Stimulated activated memory B cell treated with anti-CD40 and anti-IgM and Interleukin-4, amounts not matched to agents 10 μg/mL and 1 μg/mL and 100 μg/mL, for 72 hours (primary cell): ENCODE data around the gene NWD2.

Experiments
- ATAC-seq: fragments of 150-1000 bp; cut with Tn5 transposase; 2 replicates; pipeline ENCODE4 v1.10.0; 2021
- H3K27ac Mint-ChIP-seq: one replicate; pipeline ENCODE4 v1.8.0; 2022; ENCODE audit warnings: mild to moderate bottlenecking, mixed read lengths
- H3K27me3 Mint-ChIP-seq: one replicate; pipeline ENCODE4 v1.8.0; 2022; ENCODE audit warnings: mixed read lengths
- H3K36me3 Mint-ChIP-seq: one replicate; pipeline ENCODE4 v1.8.0; 2022; ENCODE audit warnings: mixed read lengths
- H3K4me1 Mint-ChIP-seq: one replicate; pipeline ENCODE4 v1.8.0; 2022; ENCODE audit warnings: mixed read lengths
- H3K4me3 Mint-ChIP-seq: one replicate; pipeline ENCODE4 v1.8.0; 2022; ENCODE audit warnings: mild to moderate bottlenecking, moderate library complexity, mixed read lengths
- H3K9me3 Mint-ChIP-seq: one replicate; pipeline ENCODE4 v1.8.0; 2022; ENCODE audit warnings: mixed read lengths

NWD2 gene

GRCh38 chr4:37434469-37434868 is 189.9 kb downstream of the NWD2 start:
- no peaks in the 10 kb centered on the region for H3K4me1 Mint-ChIP-seq
- H3K9me3 Mint-ChIP-seq, result no peaks in the 10 kb centered on the region
- H3K36me3 Mint-ChIP-seq, result no peaks in the 10 kb centered on the region
- no peak overlapping the region for H3K27ac Mint-ChIP-seq
- no peak overlapping the region for H3K4me3 Mint-ChIP-seq
- no peaks in the 10 kb centered on the region for H3K27me3 Mint-ChIP-seq
- no peak for ATAC-seq

- H3K27ac Mint-ChIP-seq, result no peak overlapping the region
- H3K36me3 Mint-ChIP-seq, result no peaks in the 10 kb centered on the region
- no peaks in the 10 kb centered on the region for H3K27me3 Mint-ChIP-seq
- H3K9me3 Mint-ChIP-seq, result no peaks in the 10 kb centered on the region
- no peaks in the 10 kb centered on the region for H3K4me1 Mint-ChIP-seq
- no peak overlapping the region for H3K4me3 Mint-ChIP-seq
- ATAC-seq, result no peak
These were observed 192.0 kb downstream of the NWD2 start for GRCh38 chr4:37436546-37436945.

DNA sequence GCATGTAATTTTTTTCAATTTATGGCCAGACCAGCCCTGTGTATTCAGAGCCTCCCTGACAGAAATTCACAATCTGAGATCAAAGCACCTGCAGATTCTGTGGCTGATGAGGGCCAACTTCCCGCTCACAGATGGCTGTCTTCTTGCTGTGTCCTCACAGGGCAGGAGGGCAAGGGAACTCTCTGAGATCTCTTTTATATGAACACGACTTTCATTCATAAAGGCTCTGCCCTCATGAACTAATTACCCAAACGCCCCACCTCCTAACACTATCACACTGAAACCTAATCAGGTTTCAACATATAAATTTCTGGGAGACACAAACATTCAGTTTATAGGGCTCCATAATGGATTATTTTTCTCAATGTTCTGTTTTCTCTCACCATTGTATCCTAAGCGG is 192.6 kb downstream of the NWD2 start:
- H3K9me3 Mint-ChIP-seq, result no peaks in the 10 kb centered on the region
- H3K27ac Mint-ChIP-seq, result no peak overlapping the region
- H3K4me1 Mint-ChIP-seq, result no peaks in the 10 kb centered on the region
- no peak for ATAC-seq
- H3K36me3 Mint-ChIP-seq, result no peaks in the 10 kb centered on the region
- H3K4me3 Mint-ChIP-seq, result no peak overlapping the region
- H3K27me3 Mint-ChIP-seq, result no peaks in the 10 kb centered on the region

DNA sequence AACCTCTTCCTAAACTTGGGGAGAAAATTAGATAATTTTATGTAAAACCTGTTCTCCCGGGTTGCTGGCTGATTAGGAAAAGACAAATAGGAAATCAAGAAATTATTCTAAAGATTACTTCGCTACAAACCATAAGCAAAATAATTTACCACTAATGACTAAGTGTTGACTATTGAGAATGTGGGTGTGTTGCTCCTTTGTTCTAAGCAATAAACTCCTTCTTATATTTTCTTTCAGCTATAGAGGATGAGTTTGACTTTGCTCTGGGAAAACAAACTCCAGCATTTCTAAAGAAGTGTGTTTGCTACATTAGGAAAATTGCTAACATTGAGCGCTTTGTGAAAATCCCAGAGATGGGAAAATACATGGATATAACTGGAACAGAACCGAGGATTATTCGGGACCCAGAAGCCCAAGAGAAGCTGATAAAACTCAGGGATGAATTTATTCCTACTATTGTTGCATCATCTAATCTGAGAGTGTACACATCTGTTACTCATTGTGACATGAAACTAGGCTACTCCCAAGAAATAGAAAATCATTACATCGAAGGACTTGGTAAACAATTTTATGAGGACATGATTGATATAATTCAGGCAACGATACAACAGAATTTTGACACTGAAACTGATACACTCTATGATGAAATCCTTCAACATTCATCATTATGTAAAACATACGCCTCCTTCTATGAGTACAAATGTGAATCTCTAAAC is 194.2 kb downstream of the NWD2 start:
- Mint-ChIP-seq H3K9me3 (no peaks in the 10 kb centered on the region), H3K4me1 (no peaks in the 10 kb centered on the region), H3K27ac (no peak overlapping the region), H3K27me3 (no peaks in the 10 kb centered on the region), H3K36me3 (no peaks in the 10 kb centered on the region), H3K4me3 (no peak overlapping the region)
- no peak for ATAC-seq

- H3K9me3 Mint-ChIP-seq, result no peaks in the 10 kb centered on the region
- no peak overlapping the region for H3K4me3 Mint-ChIP-seq
- H3K4me1 Mint-ChIP-seq, result no peaks in the 10 kb centered on the region
- H3K36me3 Mint-ChIP-seq, result no peaks in the 10 kb centered on the region
- no peak overlapping the region for H3K27ac Mint-ChIP-seq
- ATAC-seq, result peak; percentile 51
- H3K27me3 Mint-ChIP-seq, result no peaks in the 10 kb centered on the region
These were observed 195.4 kb downstream of the NWD2 start for GRCh38 chr4:37439809-37440474.

DNA sequence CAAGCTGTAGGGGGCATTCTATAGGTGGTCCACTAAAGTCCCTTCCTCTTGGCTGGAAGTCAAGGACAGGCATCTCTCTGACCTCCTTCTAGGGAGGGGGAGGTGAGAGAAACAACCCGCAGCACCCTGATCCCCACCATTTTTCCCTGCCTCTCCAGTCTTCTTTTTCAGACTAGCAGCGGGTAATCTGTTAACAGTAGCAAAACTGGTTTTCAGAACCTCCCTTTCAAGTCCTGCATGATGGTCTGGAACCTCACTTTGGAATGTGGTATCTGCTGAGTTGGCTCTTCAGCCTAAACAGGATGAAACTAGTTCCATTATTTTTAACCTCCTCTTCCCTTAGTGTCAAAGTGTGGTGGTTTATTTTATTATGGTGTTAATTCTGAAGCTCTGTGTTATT is 196.0 kb downstream of the NWD2 start:
- H3K9me3 Mint-ChIP-seq, result no peaks in the 10 kb centered on the region
- no peak overlapping the region for H3K4me3 Mint-ChIP-seq
- H3K27me3 Mint-ChIP-seq, result no peaks in the 10 kb centered on the region
- ATAC-seq, result no peak
- no peaks in the 10 kb centered on the region for H3K4me1 Mint-ChIP-seq
- no peaks in the 10 kb centered on the region for H3K36me3 Mint-ChIP-seq
- H3K27ac Mint-ChIP-seq, result no peak overlapping the region

DNA sequence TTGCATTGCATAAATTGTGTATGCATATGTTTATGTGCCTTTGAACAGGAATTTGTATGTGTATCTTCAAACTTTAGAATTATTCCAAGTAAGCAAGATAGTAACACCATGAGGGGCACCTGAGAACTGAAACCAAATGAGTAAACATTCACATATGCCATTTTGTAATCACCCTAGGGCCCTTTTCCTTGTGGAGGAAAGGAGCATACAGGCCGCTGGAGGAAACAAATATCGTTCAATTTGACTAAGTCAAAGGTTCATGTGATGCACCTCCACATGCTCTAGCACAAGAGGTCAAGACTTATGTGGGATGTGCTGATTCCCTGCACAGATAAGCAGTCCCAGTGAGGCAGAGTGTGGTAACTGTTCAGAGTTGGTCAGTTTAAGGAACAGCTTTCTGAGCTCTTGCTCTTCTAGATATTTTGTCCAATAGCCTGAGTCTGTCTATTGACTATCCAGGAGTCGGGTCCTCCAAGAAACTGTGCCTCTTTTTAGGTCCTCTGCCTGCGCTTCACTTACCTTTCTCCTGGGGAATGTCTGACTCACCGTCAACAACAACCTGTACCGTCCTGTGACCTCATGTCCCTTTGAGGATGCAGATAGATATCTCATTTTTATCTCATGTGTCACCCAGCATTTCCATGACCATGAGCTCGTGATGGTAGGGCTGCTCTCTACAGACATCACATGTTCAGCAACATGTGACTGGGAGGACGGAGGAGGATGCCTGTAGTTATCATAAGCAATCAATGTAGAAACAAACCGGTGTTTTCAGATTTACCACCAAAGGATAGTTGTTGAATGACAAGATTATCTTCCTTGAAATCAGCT is 196.9 kb downstream of the NWD2 start:
- Mint-ChIP-seq H3K27me3 (no peaks in the 10 kb centered on the region), H3K4me1 (no peaks in the 10 kb centered on the region), H3K9me3 (no peaks in the 10 kb centered on the region), H3K4me3 (no peak overlapping the region), H3K27ac (no peak overlapping the region), H3K36me3 (no peaks in the 10 kb centered on the region)
- ATAC-seq, result no peak

- H3K27me3 Mint-ChIP-seq, result no peaks in the 10 kb centered on the region
These were observed 197.4 kb downstream of the NWD2 start for GRCh38 chr4:37442062-37442323.

GRCh38 chr4:37443137-37443536 is 198.6 kb downstream of the NWD2 start:
- Mint-ChIP-seq H3K9me3 (no peaks in the 10 kb centered on the region), H3K27me3 (no peaks in the 10 kb centered on the region), H3K4me1 (no peaks in the 10 kb centered on the region), H3K27ac (no peak overlapping the region), H3K4me3 (no peak overlapping the region), H3K36me3 (no peaks in the 10 kb centered on the region)
- ATAC-seq, result no peak

More at GRCh38 chr4:37442062-37442323, 197.4 kb downstream of the NWD2 start:
- no peak overlapping the region for H3K4me3 Mint-ChIP-seq
- no peak for ATAC-seq
- H3K4me1 Mint-ChIP-seq, result no peaks in the 10 kb centered on the region
- H3K9me3 Mint-ChIP-seq, result no peaks in the 10 kb centered on the region
- H3K27ac Mint-ChIP-seq, result no peak overlapping the region
- no peaks in the 10 kb centered on the region for H3K36me3 Mint-ChIP-seq

DNA sequence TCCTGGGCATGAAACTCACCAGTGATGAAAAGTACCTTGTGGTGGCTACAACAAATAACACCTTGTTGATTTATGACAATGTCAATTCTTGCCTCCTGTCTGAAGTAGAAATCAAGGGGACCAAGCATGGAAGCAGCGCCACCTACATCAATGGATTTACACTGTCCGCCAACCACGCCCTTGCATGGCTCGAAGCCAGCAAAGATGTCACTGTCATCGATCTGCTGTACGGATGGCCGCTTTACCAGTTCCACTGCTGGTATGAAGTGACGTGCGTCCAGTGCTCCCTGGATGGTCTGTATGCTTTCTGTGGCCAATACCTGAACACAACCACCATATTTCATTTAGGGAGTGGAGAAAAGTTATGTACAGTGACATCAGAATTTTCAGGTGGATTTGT is 200.5 kb downstream of the NWD2 start:
- no peak for ATAC-seq
- no peak overlapping the region for H3K4me3 Mint-ChIP-seq
- no peaks in the 10 kb centered on the region for H3K36me3 Mint-ChIP-seq
- H3K27ac Mint-ChIP-seq, result no peak overlapping the region
- H3K27me3 Mint-ChIP-seq, result peaks cover 6% of the 10 kb centered on the region
- no peaks in the 10 kb centered on the region for H3K4me1 Mint-ChIP-seq
- no peaks in the 10 kb centered on the region for H3K9me3 Mint-ChIP-seq

DNA sequence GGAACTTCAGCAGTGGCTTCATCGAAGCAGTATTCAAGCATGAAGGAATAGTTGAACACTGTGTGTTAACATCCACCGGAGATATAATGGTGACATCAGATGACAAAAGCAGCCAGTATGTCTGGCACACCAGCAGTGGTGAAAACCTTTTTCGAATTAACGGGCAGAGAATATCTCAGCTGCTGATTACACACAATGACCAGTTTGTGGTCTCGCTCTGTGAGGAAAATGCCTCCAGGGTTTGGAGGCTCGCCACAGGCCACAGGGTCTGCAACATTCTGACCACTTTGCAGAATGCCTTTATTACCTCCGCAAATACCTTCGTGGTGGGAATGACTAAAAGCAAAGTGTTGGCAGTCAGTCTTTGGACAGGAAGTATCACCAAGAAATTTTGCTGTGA is 201.5 kb downstream of the NWD2 start:
- no peaks in the 10 kb centered on the region for H3K4me1 Mint-ChIP-seq
- no peaks in the 10 kb centered on the region for H3K9me3 Mint-ChIP-seq
- no peak overlapping the region for H3K4me3 Mint-ChIP-seq
- H3K36me3 Mint-ChIP-seq, result no peaks in the 10 kb centered on the region
- H3K27ac Mint-ChIP-seq, result no peak overlapping the region
- ATAC-seq, result no peak
- H3K27me3 Mint-ChIP-seq, result peaks cover 16% of the 10 kb centered on the region

- peaks cover 2% of the 10 kb centered on the region for H3K4me1 Mint-ChIP-seq
- H3K4me3 Mint-ChIP-seq, result no peak overlapping the region
- no peak for ATAC-seq
- H3K36me3 Mint-ChIP-seq, result no peaks in the 10 kb centered on the region
- H3K27me3 Mint-ChIP-seq, result peaks cover 24% of the 10 kb centered on the region
- no peaks in the 10 kb centered on the region for H3K9me3 Mint-ChIP-seq
- H3K27ac Mint-ChIP-seq, result no peak overlapping the region
These were observed 203.3 kb downstream of the NWD2 start for GRCh38 chr4:37447886-37448285.

GRCh38 chr4:37450309-37450708 is 205.8 kb downstream of the NWD2 start:
- H3K27ac Mint-ChIP-seq, result no peak overlapping the region
- no peak overlapping the region for H3K4me3 Mint-ChIP-seq
- peaks cover 8% of the 10 kb centered on the region for H3K4me1 Mint-ChIP-seq
- ATAC-seq, result no peak
- peaks cover 38% of the 10 kb centered on the region for H3K27me3 Mint-ChIP-seq
- H3K36me3 Mint-ChIP-seq, result no peaks in the 10 kb centered on the region
- no peaks in the 10 kb centered on the region for H3K9me3 Mint-ChIP-seq

GRCh38 chr4:37450911-37451310 is 206.4 kb downstream of the NWD2 start:
- Mint-ChIP-seq H3K36me3 (no peaks in the 10 kb centered on the region), H3K27me3 (peaks cover 44% of the 10 kb centered on the region), H3K4me3 (no peak overlapping the region), H3K4me1 (peaks cover 8% of the 10 kb centered on the region), H3K27ac (no peak overlapping the region), H3K9me3 (no peaks in the 10 kb centered on the region)
- ATAC-seq, result no peak

- Mint-ChIP-seq H3K36me3 (no peaks in the 10 kb centered on the region), H3K27me3 (peaks cover 51% of the 10 kb centered on the region), H3K4me1 (peaks cover 8% of the 10 kb centered on the region), H3K27ac (no peak overlapping the region), H3K9me3 (no peaks in the 10 kb centered on the region), H3K4me3 (no peak overlapping the region)
- ATAC-seq, result no peak
These were observed 207.1 kb downstream of the NWD2 start for GRCh38 chr4:37451656-37452055.

DNA sequence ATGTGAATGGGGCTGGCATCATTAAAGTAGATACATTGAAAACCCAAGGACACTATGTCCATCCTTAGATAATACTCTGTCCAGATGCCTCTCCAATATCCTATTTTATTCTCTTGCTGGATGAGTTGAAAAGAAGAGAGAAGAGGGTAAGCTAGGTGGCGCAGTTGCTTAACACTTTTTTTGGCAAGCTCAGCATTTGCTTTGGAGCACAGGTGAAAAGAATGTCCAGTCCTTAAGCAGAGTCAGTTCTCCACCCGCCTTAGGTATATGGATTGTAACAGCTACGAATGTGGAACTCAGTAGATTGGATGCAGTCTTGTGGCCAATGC is 208.4 kb downstream of the NWD2 start:
- Mint-ChIP-seq H3K9me3 (no peaks in the 10 kb centered on the region), H3K27ac (no peak overlapping the region), H3K4me3 (peak overlapping the region; percentile 50), H3K4me1 (peaks cover 8% of the 10 kb centered on the region), H3K36me3 (no peaks in the 10 kb centered on the region), H3K27me3 (peaks cover 55% of the 10 kb centered on the region)
- no peak for ATAC-seq
